ENCODE results near the gene APBA2. TPM values are rescaled to one million over a fixed set of nuclear protein-coding genes. Genes with fewer than 3 reads are reported as not detected.
"Not testable (repeated sequence)": the region's sequence is repeated elsewhere in the genome, so short reads cannot be mapped to it uniquely, and the experiment has no call there.

APBA2 gene
- total RNA-seq, 2 experiments from 2014 or later, result 19.2 to 21.2 TPM

DNA sequence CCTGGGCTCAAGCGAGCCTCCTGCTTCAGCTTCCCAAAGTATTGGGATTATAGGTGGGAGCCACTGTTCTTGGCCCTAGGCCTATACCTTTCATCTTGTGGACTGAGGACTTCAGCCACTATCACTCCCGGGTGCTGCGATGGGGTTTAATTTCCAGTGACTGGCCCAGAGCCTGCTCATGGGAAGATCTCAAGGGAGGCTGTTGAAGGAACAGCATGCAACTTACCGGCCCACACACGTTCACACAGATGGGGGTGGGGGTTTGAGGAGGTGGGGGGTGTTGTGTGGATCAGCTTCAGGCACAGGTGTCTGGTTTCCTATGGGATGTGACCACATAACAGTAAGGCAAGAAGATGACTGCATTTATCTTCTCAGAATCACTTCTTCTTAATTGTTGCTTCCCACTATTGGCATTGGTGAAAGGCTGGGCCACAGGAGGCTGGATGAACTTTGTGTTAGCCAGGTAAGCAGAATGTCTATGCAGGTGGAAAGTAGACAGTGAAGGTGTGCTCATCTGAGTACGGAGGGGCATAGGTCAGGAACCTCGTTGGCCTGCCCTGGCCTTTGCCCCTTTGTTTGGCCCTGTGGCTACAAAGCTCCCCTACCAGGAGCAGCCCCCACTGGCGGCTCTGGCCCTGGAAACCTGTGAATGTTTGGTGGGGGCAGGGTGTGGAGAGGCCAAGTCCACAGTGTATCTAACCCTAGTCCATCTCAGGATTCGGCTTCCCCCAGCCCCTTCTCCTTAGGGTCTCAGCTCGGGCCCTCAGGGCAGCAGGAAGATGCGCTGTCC lies 1.4 kb upstream of the APBA2 start:
- Mint-ChIP-seq H3K27me3 (peaks cover 18% of the 10 kb centered on the region), H3K9me3 (no peaks in the 10 kb centered on the region), H3K36me3 (ENCODE audit: low read depth) (peaks cover 6% of the 10 kb centered on the region), H3K4me3 (peak overlapping the region; percentile 62), H3K4me1 (peaks cover 20% of the 10 kb centered on the region), H3K27ac (peak overlapping the region; percentile 9)
- DNase-seq, result no peak
- CTCF ChIA-PET, result no interaction called here
- POLR2A ChIA-PET, result no interaction called here

DNA sequence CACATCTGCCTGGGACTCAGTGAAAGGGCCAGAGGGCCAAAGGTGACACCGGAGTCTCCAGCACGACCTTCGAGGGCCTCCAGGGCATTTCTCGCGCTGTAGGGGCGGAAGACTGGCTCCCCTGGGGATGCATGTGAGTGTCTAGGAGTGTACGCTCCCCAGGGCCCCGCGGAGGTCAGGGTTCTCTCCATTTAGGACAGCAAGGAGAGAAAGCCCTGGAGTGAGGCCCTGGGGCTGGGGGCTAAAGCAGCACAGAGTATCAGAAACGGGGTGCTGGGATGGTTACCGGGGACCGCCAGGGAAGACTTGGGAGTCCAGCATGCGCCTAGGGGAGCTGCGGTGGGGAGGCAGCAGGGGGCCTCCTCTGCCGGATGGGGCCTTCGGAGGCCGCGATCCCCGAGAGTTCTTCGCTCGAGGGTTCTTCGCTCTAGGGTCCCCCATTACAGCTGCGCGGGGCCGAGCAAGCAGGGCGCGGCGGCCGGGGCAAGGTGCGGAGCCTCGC lies 595 bp upstream of the APBA2 start:
- H3K4me3 Mint-ChIP-seq, result peak overlapping the region; percentile 62

DNA sequence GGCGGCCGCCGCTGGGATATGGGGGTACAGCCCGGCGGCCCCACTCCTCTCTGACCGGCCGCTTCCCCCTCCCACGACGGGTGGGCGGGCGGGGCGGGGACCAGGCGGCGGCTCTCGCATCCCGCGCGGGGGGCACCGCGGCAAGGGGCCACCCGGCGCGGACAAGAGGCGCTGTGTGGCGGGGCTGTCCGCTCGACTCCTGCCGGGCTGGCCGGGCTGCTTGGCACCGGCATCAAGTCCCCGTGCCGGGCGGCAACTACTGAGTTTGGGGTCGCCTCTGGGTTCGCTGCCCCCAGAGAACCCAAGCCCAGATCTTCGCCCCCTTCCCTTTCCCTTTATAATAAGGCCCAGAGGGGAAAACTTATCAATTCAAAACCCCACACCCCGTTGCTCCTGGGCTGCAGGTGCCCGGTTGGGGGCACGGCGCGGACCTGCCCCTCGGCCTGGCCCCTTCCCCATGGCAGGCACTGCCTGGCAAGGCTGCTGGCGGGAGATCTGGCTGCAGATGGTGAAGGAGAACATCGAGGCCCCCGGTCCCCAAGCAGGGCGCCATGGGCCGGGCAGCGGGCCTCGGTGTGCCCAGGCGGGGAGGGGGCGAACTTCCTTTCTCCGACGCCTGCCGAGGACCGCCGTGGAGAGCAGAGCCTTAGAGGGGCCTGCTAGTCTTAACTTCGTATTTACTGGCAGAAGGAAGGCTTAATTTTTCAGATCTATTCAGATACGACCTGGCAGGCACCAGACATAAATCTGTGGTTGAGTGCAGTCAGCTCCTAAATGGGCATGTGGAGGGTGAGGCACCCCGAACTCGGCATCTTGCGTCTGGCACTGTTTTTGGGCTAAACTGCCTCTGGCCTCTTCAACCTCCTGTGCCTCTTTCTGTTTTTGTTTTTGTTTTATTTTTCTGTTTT lies 911 bp downstream of the APBA2 start:
- Mint-ChIP-seq H3K9me3 (no peaks in the 10 kb centered on the region), H3K4me3 (peak overlapping the region; percentile 75), H3K4me1 (peaks cover 43% of the 10 kb centered on the region), H3K27me3 (peaks cover 18% of the 10 kb centered on the region), H3K36me3 (ENCODE audit: low read depth) (peaks cover 6% of the 10 kb centered on the region), H3K27ac (peak overlapping the region; percentile 81)
- CTCF ChIA-PET, result interaction anchor here (0.9 kb wide), 1 partner anchor 8 kb away, joined by 3 read pairs; no protein-coding TSS in a partner anchor
- POLR2A ChIA-PET, result no interaction called here
- no peak for DNase-seq

More for the DNA sequence above, 595 bp upstream of the APBA2 start:
- H3K9me3 Mint-ChIP-seq, result no peaks in the 10 kb centered on the region
- peaks cover 28% of the 10 kb centered on the region for H3K4me1 Mint-ChIP-seq
- H3K27me3 Mint-ChIP-seq, result peaks cover 18% of the 10 kb centered on the region
- no peak overlapping the region for H3K27ac Mint-ChIP-seq
- H3K36me3 Mint-ChIP-seq (ENCODE audit: low read depth), result peaks cover 6% of the 10 kb centered on the region
- ChIA-PET CTCF (no interaction called here), POLR2A (no interaction called here)
- DNase-seq, result no peak

DNA sequence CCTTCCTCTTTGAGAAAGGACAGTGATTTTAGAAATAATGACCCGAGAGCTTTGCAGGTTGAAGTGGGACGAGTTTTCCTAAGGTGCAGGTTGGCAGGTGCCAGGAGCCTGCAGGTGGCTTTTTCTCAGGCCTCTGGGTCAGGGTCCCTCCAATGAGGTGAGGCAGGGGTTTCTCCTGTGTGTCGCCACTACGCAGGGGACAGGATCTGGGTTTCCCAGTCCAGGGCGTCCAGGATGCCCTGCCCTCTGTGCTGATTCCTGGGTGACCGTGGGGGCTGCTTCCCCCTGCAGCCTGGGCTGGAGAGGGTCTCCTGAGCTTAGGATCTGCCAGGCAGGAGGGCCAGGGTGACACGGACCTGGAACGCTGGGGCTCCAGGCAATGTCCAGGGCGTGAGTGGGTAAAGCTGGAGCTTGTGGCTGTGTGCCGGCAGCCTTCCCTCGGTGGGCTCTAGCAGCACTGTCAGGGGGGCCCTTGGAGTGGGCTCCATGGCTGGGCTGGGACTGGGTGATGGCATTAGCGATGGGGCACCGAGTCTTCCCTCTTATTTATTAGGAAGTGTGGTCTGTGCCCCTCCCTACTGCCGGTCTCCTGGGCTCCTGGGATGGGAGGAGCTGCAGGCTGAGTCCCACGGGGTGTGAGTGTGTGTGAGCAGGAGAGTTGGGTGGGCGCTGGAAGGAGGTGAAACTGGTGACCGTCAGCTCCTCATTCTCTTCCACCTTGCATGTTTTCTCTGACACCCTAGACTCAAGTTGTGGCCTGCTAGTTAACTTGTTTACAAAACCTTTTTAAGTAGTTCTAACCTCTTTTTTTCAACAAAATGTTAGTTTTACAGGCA lies 1.8 kb downstream of the APBA2 start:
- Mint-ChIP-seq H3K9me3 (no peaks in the 10 kb centered on the region), H3K36me3 (ENCODE audit: low read depth) (peaks cover 6% of the 10 kb centered on the region), H3K27ac (peak overlapping the region; percentile 81), H3K4me1 (peaks cover 46% of the 10 kb centered on the region), H3K27me3 (peaks cover 18% of the 10 kb centered on the region), H3K4me3 (peak overlapping the region; percentile 75)
- ChIA-PET POLR2A (no interaction called here), CTCF (interaction anchor here (0.9 kb wide), 2 partner anchors 9 to 106 kb away, joined by 3 read pairs; no protein-coding TSS in a partner anchor)
- no peak for DNase-seq

DNA sequence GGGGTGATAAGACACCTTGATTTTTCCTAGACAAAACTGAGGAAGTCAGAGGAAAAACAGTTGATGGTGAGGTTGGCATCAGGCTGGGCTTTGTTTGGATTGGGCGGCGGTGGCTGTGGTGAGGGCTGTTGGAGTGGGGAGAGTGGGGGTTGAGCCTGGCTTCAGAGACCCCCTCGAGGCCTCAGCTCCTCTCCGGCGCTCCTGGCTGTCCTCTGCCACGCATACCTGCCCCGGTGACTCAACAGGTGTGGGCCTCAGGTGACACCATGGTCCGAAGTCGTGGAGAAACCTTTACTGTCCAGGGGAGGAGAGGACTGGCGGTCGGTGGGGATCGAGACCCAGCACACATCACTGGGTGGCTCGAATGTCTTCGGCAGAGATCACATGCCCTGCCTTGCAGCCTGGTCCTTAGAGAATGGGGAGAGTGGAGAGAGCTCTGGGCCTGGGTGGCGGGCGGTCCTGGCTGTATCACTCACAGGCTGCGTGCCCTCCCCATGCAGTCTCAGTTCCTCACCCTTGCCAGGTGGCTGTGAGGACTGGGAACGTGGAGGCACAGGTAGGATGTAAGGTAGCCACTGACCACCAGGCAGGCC lies 2.6 kb downstream of the APBA2 start:
- H3K36me3 Mint-ChIP-seq (ENCODE audit: low read depth), result peaks cover 6% of the 10 kb centered on the region
- ChIA-PET CTCF (interaction anchor here (0.9 kb wide), 1 partner anchor 105 kb away, joined by 3 read pairs; no protein-coding TSS in a partner anchor), POLR2A (no interaction called here)
- H3K27me3 Mint-ChIP-seq, result peaks cover 17% of the 10 kb centered on the region
- no peak for DNase-seq
- H3K9me3 Mint-ChIP-seq, result no peaks in the 10 kb centered on the region
- peaks cover 54% of the 10 kb centered on the region for H3K4me1 Mint-ChIP-seq
- peak overlapping the region; percentile 71 for H3K27ac Mint-ChIP-seq
- peak overlapping the region; percentile 75 for H3K4me3 Mint-ChIP-seq

DNA sequence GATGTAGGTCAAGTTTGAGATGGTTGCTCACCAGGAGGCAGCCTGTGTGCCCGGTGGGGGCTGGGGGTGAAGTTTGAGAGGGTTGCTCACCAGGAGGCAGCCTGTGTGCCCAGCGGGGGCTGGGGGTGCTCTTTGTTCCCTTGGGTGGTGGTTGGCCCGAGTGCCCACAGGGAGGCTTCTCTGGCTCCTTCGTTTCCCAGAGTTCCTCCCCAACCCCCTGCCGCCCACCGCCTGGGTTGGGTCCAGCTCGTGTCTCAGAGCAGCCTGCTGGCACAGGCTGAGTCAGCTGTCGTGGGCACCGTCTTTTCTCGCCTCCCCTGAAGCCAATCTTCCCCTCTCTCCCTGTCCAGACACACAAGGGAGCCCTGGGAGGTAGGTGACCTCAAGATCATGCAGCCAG lies 3.1 kb downstream of the APBA2 start:
- Mint-ChIP-seq H3K4me3 (no peak overlapping the region), H3K27me3 (peaks cover 17% of the 10 kb centered on the region), H3K27ac (peak overlapping the region; percentile 71), H3K36me3 (ENCODE audit: low read depth) (peaks cover 6% of the 10 kb centered on the region), H3K9me3 (no peaks in the 10 kb centered on the region), H3K4me1 (peaks cover 55% of the 10 kb centered on the region)
- ChIA-PET POLR2A (no interaction called here), CTCF (no interaction called here)
- DNase-seq, result no peak

DNA sequence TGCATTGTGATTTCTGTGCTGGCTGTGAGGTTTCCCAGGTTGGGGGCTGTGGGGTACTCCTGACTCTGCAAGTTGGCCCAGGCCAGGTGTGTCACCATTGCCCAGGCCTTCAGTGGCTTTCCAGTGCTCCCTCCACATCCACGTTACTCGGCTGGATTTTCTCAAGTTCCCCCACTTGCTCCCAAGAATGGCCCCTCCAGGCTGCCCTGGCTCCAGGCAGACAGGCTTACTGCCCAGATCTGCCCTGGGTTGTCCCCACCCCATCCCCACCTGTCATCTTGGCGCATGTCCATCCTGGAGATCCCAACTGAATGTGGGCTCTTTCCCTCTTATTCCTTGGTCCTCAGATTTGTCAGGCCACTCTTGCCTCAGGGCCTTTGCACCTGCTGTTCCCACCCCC lies 3.6 kb downstream of the APBA2 start:
- Mint-ChIP-seq H3K27ac (peak overlapping the region; percentile 98), H3K4me3 (no peak overlapping the region), H3K27me3 (peaks cover 17% of the 10 kb centered on the region), H3K36me3 (ENCODE audit: low read depth) (peaks cover 6% of the 10 kb centered on the region), H3K9me3 (no peaks in the 10 kb centered on the region), H3K4me1 (peaks cover 55% of the 10 kb centered on the region)
- no peak for DNase-seq
- ChIA-PET CTCF (interaction anchor here (1.3 kb wide), 1 partner anchor 31 kb away, joined by 3 read pairs; no protein-coding TSS in a partner anchor), POLR2A (no interaction called here)

DNA sequence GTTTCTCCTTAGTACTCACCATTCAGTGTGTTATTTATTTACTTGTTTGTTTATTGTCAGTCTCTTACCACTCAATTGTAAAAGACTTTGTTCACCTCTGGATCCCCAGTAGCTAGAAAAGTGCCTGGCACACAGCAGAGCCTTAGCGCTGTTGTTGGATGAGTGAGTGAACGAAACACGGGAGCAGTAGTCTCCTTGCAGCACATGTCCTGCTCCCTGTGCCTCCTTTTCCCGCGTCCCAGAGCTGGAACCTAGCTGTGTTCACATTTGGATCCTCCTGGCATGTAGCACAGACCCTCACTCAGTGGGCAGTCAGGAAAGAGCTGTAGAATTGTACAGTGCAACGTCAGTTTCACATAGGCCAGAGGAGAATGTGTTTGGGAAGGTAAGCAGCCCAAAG lies 4.1 kb downstream of the APBA2 start:
- H3K4me3 Mint-ChIP-seq; DNase-seq; POLR2A ChIA-PET; H3K36me3 Mint-ChIP-seq (ENCODE audit: low read depth); H3K9me3 Mint-ChIP-seq: not testable (repeated sequence)
- Mint-ChIP-seq H3K4me1 (peaks cover 55% of the 10 kb centered on the region), H3K27ac (peak overlapping the region; percentile 98), H3K27me3 (peaks cover 14% of the 10 kb centered on the region)
- CTCF ChIA-PET, result interaction anchor here (1.3 kb wide), 1 partner anchor 31 kb away, joined by 3 read pairs; no protein-coding TSS in a partner anchor

DNA sequence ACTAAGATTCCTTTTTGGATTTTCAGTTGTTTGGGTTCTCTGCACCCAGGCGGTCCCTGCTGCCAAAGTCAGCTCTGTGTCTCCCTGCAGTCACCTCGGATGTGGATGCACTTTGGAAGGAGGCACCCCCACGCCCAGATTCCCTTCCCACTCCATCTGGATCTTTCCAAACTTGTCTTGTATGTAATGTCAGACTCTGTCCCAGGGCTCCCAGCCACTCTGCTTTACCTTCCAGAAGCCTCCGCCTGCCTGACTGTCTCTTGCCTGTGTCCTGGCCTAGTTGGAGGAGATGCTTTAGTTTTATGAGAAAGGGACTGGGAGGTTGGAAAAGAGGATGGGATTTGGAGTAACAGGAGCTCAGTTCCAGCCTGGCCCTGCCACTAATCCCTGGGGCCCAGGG lies 4.5 kb downstream of the APBA2 start:
- H3K36me3 Mint-ChIP-seq (ENCODE audit: low read depth); DNase-seq; H3K9me3 Mint-ChIP-seq; POLR2A ChIA-PET: not testable (repeated sequence)
- peak overlapping the region; percentile 33 for H3K4me3 Mint-ChIP-seq
- H3K27ac Mint-ChIP-seq, result peak overlapping the region; percentile 98
- peaks cover 55% of the 10 kb centered on the region for H3K4me1 Mint-ChIP-seq
- CTCF ChIA-PET, result interaction anchor here (1.3 kb wide), 1 partner anchor 30 kb away, joined by 3 read pairs; no protein-coding TSS in a partner anchor
- peaks cover 10% of the 10 kb centered on the region for H3K27me3 Mint-ChIP-seq

DNA sequence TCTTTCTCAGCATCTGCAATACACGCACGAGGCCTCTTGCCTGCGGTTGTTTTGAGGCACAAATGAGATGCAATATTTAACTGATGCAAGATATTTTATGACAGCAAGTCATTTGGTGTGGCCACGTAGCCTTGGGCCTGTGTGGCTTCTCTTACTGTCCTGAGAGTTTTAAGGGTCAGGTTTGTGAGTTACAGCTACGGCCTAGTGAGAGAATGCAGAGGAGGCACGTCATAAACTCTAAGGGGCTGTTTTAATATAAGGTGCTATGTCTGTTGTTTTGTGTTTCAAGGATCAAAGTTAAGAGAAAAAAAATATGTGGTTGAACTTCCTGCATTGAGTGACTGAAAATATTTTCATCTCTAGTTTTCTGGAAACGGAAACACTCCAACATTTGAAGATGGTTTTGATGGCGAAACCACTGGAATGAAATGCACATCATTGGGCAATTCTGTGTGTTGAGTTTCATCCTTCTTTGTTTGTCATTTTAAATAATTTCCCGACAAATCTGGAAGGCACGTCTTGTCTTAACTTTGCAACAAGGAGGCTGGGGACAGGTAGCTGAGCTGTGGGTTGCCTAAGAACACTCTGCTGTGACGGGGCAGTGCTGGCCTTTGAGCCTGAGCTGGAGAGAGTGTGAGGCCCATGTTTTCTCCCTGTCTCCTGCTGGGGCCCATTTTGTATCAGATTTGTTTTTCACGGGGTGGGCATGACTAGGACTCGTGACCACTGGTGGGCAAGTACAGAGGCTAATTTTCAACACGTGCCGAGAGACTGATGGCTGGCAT lies 5.1 kb downstream of the APBA2 start:
- CTCF ChIA-PET, result interaction anchor here (1.3 kb wide), 1 partner anchor 29 kb away, joined by 3 read pairs; no protein-coding TSS in a partner anchor
- peaks cover 55% of the 10 kb centered on the region for H3K4me1 Mint-ChIP-seq
- DNase-seq, result peak; percentile 41
- peak overlapping the region; percentile 40 for H3K4me3 Mint-ChIP-seq
- H3K27ac Mint-ChIP-seq, result peak overlapping the region; percentile 98
- peaks cover 10% of the 10 kb centered on the region for H3K27me3 Mint-ChIP-seq
- H3K9me3 Mint-ChIP-seq, result no peaks in the 10 kb centered on the region
- peaks cover 6% of the 10 kb centered on the region for H3K36me3 Mint-ChIP-seq (ENCODE audit: low read depth)
- POLR2A ChIA-PET, result no interaction called here

DNA sequence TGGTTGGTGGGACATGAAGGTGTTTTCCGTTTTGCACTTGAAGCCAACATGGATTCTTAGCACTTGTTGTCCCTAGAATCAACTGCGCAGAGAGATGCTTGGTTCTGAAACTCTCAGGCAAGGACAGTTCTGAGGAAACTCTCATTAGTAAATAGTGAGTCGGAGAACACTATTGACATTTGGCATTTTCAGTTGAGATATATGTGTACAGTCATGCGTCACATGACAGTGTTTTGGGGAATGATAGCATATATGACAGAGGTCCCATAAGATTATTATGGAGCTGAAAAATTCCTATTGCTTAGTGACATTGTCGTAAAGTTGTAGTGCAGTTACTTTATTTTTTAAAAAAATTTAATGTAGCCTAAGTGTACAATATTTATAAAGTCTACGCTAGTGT lies 5.8 kb downstream of the APBA2 start:
- ChIA-PET POLR2A (no interaction called here), CTCF (no interaction called here)
- H3K4me1 Mint-ChIP-seq, result peaks cover 55% of the 10 kb centered on the region
- no peaks in the 10 kb centered on the region for H3K9me3 Mint-ChIP-seq
- DNase-seq, result no peak
- peaks cover 6% of the 10 kb centered on the region for H3K36me3 Mint-ChIP-seq (ENCODE audit: low read depth)
- H3K4me3 Mint-ChIP-seq, result no peak overlapping the region
- H3K27ac Mint-ChIP-seq, result peak overlapping the region; percentile 98
- peaks cover 10% of the 10 kb centered on the region for H3K27me3 Mint-ChIP-seq
